B cell (primary cell): Measurements from ENCODE around the gene STAP2.

Experiments
- EZH2 ChIP-seq: IDR thresholded peaks from 2 replicates; pipeline ENCODE4 v1.6.1; 2012; ENCODE audit warnings: borderline replicate concordance, low read depth, mild to moderate bottlenecking, moderate library complexity, low read length; ENCODE audit not compliant: insufficient read depth, poor library complexity, severe bottlenecking
- TF ChIP-seq, protein P1 (sequence below): fragments of 200-600 bp; IDR thresholded peaks from one replicate; pipeline ENCODE4 v1.8.0; 2022; ENCODE audit warnings: antibody characterized with exemption, mild to moderate bottlenecking

GRCh38 chr19:4338441-4339355 lies at the start of gene STAP2:
- TF ChIP-seq, protein P1, sequence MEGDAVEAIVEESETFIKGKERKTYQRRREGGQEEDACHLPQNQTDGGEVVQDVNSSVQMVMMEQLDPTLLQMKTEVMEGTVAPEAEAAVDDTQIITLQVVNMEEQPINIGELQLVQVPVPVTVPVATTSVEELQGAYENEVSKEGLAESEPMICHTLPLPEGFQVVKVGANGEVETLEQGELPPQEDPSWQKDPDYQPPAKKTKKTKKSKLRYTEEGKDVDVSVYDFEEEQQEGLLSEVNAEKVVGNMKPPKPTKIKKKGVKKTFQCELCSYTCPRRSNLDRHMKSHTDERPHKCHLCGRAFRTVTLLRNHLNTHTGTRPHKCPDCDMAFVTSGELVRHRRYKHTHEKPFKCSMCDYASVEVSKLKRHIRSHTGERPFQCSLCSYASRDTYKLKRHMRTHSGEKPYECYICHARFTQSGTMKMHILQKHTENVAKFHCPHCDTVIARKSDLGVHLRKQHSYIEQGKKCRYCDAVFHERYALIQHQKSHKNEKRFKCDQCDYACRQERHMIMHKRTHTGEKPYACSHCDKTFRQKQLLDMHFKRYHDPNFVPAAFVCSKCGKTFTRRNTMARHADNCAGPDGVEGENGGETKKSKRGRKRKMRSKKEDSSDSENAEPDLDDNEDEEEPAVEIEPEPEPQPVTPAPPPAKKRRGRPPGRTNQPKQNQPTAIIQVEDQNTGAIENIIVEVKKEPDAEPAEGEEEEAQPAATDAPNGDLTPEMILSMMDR, result no peak
- no peak for TF ChIP-seq EZH2
